ENCODE measurements around the gene OSM.

GRCh38 chr22:30223303-30223702 is 43.3 kb downstream of the OSM start:
- TF ChIP-seq CTCF (IDR thresholded peaks at IDR 0.05) (no peak), POLR2A (IDR thresholded peaks at IDR 0.05) (no peak)
